GM10266 (cell line): ENCODE results near the gene SLC22A1.

Source experiments
- DNase-seq: peaks from one replicate; pipeline ENCODE4 v3.0.0; 2012; ENCODE audit errors: extremely low spot score
- TF ChIP-seq, protein P1 (sequence below): IDR thresholded peaks from 2 replicates; pipeline ENCODE4 v1.5.1; 2012; ENCODE audit warnings: mild to moderate bottlenecking, low read depth; ENCODE audit not compliant: control insufficient read depth, insufficient read depth; ENCODE audit errors: missing control alignments

The SLC22A1 gene

DNA sequence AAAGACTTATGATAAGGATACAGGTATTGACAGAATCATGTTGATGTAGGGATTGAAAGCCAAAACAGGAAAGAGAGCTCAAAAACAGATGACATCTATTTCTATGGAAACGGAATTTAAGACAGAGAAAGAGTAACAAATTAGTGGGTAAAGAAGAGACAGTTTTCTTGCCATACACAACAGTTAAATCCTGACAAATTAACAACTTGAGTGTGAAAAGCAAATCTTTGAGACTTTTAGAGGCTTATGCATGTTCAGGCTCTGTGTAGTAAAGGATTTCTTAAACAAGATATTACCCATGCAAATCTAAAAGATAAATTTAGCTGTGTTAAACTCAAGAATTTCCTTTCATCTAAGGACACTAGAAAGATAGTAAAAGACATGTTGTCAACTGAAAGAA lies 68.5 kb downstream of the SLC22A1 start:
- TF ChIP-seq, protein P1, sequence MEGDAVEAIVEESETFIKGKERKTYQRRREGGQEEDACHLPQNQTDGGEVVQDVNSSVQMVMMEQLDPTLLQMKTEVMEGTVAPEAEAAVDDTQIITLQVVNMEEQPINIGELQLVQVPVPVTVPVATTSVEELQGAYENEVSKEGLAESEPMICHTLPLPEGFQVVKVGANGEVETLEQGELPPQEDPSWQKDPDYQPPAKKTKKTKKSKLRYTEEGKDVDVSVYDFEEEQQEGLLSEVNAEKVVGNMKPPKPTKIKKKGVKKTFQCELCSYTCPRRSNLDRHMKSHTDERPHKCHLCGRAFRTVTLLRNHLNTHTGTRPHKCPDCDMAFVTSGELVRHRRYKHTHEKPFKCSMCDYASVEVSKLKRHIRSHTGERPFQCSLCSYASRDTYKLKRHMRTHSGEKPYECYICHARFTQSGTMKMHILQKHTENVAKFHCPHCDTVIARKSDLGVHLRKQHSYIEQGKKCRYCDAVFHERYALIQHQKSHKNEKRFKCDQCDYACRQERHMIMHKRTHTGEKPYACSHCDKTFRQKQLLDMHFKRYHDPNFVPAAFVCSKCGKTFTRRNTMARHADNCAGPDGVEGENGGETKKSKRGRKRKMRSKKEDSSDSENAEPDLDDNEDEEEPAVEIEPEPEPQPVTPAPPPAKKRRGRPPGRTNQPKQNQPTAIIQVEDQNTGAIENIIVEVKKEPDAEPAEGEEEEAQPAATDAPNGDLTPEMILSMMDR: no peak
- DNase-seq: no peak

DNA sequence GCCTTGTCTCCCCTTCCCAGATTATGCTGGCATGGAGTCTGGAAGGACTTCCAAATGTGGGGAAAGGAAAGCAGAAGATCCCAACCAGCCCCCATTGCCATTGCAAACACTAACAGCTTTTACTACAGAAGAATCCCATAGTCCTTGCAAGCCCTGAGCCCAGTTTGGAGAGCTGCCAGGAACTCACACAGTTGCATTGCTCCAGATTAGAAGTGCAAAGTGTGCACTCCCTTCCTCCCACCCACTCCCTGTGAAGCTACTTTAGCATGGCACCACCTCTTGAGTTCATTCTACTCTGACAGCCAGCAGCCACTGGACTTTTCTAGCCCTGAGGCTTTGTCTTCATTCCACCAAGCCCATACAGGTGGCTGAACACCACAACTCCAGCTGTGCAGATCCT lies 69.4 kb downstream of the SLC22A1 start:
- DNase-seq: no peak
- TF ChIP-seq, protein P1: no peak

DNA sequence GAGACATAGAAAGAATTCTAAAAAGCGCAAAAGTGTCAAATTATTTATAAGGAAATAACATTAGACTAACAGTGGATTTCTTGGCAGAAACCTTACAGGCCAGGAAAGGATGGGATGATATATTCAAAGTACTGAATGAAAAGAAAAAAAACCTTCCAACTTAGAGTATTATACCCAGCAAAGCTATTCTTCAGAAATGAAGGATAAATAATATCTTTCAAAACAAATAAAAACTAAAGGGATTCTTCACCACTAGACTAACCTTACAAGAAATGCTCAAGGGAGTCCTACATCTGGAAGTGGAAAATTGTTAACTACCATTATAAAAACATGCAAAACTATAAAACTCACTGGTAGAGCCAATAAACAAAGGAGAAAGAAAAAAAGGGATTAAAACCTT lies 71.2 kb downstream of the SLC22A1 start:
- no peak for DNase-seq
- TF ChIP-seq, protein P1: no peak

DNA sequence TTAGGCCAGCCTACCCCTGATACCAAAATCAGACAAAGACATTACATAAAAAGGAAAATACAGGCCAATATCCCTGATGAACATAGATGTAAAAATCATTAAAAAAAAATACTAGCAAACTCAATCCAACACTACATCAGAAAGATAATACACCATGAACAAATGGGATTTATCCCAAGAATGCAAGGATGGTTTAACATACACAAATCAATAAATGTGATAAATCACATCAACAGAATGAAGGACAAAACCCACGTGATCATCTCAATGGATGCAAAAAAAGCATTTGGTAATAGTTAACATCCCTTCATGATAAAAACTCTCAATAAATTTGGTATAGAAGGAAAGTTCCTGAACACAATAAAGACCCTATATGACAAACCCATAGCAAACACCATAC lies 73.2 kb downstream of the SLC22A1 start:
- DNase-seq: no peak
- TF ChIP-seq, protein P1: no peak

DNA sequence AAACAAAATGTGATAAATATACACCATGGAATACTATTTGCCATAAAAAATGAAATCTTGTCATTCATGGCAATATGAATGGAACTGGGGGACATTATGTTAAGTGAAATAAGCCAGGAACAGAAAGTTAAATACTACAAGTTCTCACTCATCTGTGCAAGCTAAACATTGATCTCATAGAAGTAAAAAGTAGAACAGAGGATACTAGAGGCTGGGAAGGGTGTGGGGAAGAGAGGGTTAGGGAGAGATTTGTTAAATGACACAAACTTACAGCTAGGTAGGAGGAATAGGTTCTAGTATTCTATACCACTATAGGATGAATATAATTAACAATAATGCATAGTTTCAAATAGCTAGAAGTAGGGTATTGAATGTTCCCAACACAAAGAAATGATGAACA lies 76.0 kb downstream of the SLC22A1 start:
- TF ChIP-seq, protein P1: no peak
- DNase-seq: no peak

DNA sequence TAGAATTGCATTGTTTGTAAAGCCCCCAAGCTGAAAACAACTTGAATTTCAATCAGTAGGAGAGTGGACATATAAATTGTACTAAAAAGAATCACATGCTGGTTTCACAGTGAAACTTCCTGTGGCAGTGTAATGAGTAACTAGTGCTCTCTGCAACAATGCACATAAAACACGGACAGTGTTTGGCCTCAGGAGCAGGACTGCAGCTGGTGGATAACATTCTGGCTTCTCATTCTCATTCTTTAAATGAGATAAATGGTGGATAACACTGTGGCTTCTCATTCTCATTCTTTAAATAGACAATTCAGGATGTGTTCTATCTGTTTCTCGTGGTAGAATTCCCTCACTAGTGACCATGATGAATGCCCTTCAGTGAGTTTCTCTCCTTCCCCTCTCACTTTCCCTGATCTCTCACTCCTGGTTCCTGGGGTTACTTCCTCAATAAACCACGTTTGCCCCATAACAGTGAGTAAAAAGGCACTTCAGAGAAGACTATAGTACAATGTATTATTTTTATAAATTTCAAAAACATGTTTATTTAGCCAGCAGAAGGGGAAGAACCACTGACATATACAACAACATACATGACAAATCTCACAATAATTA lies 77.1 kb downstream of the SLC22A1 start:
- DNase-seq: no peak
- TF ChIP-seq, protein P1: no peak

DNA sequence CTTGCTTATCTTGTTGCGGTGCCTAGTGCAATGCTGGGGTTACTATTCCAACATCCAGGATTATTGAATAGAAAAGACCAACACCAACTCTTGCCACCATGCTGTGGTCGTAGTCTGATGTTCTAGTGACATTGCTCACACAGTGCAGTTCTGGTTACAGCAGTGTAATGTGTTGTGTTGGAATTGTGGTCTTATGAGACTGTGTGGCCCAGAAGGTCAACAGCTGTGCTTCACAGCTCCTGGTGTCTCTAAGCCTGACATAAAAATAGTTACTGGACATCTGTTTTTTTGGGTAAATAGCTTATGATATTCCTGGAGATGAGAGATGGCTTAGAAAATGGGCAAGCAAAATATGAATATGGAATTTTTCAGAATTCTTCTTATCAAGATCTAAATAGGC lies 79.4 kb downstream of the SLC22A1 start:
- no peak for DNase-seq
- TF ChIP-seq, protein P1: no peak
